Nephron (organoid): ENCODE results near the gene FOXQ1.

ENCODE experiments used
- H3K27ac Mint-ChIP-seq, 3 experiments: 2 replicates each; pipeline ENCODE4 v1.8.0; 2020; ENCODE audit warnings: mixed read lengths in 3 of 3, mild to moderate bottlenecking in 2 of 3, moderate library complexity in 1 of 3
- H3K27me3 Mint-ChIP-seq: 2 replicates; pipeline ENCODE4 v1.8.0; 2021; ENCODE audit warnings: low read depth, mild to moderate bottlenecking, moderate library complexity, mixed read lengths
- H3K36me3 Mint-ChIP-seq: 2 replicates; pipeline ENCODE4 v1.8.0; 2020; ENCODE audit warnings: low read depth, mixed read lengths
- H3K4me1 Mint-ChIP-seq: 2 replicates; pipeline ENCODE4 v1.8.0; 2020; ENCODE audit warnings: mixed read lengths
- H3K4me3 Mint-ChIP-seq, 3 experiments: 2 replicates each; pipeline ENCODE4 v1.8.0; 2020; ENCODE audit warnings: mild to moderate bottlenecking in 3 of 3, mixed read lengths in 3 of 3, moderate library complexity in 2 of 3
- H3K9me3 Mint-ChIP-seq: 2 replicates; pipeline ENCODE4 v1.8.0; 2020; ENCODE audit warnings: mixed read lengths
- CTCF ChIP-seq, 3 experiments: fragments of 200-600 bp; sonication (generic); IDR thresholded peaks; one replicate each; pipeline ENCODE4 v1.5.0; 2021; ENCODE audit warnings: antibody characterized with exemption in 3 of 3; ENCODE audit not compliant: unreplicated experiment in 3 of 3

The FOXQ1 gene

DNA sequence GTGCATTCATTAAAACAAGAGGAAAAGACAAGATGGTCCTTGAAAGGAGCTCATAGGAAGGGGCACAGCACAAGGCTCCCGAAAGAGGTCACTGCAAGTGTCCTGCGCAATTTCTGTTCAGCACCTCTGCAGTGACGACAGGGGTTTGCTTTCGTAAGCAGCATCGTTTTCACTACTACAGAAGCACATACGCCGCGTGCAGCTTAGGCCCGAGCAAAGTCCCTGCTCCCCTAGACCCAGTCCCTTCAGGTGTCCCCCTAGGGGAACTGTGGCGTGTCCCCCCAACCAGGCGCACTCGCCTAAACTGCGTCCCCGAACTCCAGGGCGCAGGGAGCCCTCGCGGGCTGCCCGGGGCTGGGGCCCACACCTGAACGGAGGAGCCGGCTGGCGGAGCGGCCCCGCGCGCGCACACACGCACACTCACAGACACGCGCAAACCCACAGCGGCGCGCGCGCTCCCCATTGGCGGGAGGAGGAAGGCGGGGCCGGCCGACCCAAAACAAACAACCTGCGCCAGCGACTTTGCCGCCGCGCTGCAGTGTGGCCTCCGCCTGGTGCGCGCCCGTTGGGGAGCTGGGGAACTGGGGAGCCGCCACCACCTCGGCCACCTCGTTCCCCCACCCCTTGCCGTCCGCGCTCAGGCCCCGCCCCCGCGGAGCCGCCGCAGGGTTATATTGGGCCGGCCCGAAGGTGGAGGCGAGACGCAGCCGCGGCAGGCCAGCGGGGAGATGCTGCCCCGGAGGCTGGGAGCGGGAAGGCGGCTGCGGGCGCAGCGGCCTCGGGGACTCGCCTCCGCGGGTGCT, at the start of gene FOXQ1:
TSS of gene FOXQ1 (plus strand) at position 699 of the 803 bp plus-strand sequence. CDS start 607 bp downstream, outside the sequence.
- Mint-ChIP-seq H3K36me3 (no peaks in the 10 kb centered on the region), H3K9me3 (no peaks in the 10 kb centered on the region), H3K27ac (peak within 1 kb of the TSS; percentile 18 to 79 (median 63)), H3K27me3 (peaks cover 92% of the 10 kb centered on the region), H3K4me3 (peak within 1 kb of the TSS; percentile 87 to 91 (median 89)), H3K4me1 (peaks cover 33% of the 10 kb centered on the region)
- no peak for TF ChIP-seq CTCF (IDR thresholded peaks at IDR 0.05; ENCODE audit: unreplicated experiment in 3 of 3)

DNA sequence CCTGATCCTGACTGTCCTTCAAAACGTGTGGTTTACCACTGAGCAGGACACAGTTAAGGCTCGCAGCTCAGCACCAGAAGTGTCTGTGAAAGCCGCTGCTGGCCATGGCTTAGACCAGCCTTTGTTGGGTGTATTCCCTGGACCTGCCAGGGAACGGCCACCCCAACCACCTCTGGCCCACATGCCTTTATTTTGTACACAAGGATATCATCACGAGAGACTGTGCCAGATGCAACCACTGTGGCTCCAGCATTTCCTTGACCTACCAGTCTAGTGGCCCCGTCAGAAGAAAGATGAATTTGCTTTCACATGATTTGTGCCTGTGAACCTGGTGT, 49.2 kb upstream of the FOXQ1 start:
- TF ChIP-seq CTCF (IDR thresholded peaks at IDR 0.05; ENCODE audit: unreplicated experiment in 3 of 3): no peak
- no peaks in the 10 kb centered on the region for H3K36me3 Mint-ChIP-seq
- H3K27me3 Mint-ChIP-seq: peaks cover 15% of the 10 kb centered on the region
- no peaks in the 10 kb centered on the region for H3K4me1 Mint-ChIP-seq
- H3K4me3 Mint-ChIP-seq: no peak overlapping the region
- H3K27ac Mint-ChIP-seq: no peak overlapping the region
- no peaks in the 10 kb centered on the region for H3K9me3 Mint-ChIP-seq

- H3K4me3 Mint-ChIP-seq: no peak overlapping the region
Observed at GRCh38 chr6:1263039-1263849, 48.7 kb upstream of the FOXQ1 start.

GRCh38 chr6:1263850-1264377, 48.0 kb upstream of the FOXQ1 start:
- H3K9me3 Mint-ChIP-seq: no peaks in the 10 kb centered on the region
- no peak for TF ChIP-seq CTCF (IDR thresholded peaks at IDR 0.05; ENCODE audit: unreplicated experiment in 3 of 3)
- H3K27ac Mint-ChIP-seq: no peak overlapping the region
- H3K4me3 Mint-ChIP-seq: no peak overlapping the region
- no peaks in the 10 kb centered on the region for H3K4me1 Mint-ChIP-seq
- peaks cover 15% of the 10 kb centered on the region for H3K27me3 Mint-ChIP-seq
- H3K36me3 Mint-ChIP-seq: no peaks in the 10 kb centered on the region

More at GRCh38 chr6:1263039-1263849, 48.7 kb upstream of the FOXQ1 start:
- no peaks in the 10 kb centered on the region for H3K36me3 Mint-ChIP-seq
- peaks cover 15% of the 10 kb centered on the region for H3K27me3 Mint-ChIP-seq
- no peaks in the 10 kb centered on the region for H3K9me3 Mint-ChIP-seq
- H3K4me1 Mint-ChIP-seq: no peaks in the 10 kb centered on the region
- no peak for TF ChIP-seq CTCF (IDR thresholded peaks at IDR 0.05; ENCODE audit: unreplicated experiment in 3 of 3)
- no peak overlapping the region for H3K27ac Mint-ChIP-seq

DNA sequence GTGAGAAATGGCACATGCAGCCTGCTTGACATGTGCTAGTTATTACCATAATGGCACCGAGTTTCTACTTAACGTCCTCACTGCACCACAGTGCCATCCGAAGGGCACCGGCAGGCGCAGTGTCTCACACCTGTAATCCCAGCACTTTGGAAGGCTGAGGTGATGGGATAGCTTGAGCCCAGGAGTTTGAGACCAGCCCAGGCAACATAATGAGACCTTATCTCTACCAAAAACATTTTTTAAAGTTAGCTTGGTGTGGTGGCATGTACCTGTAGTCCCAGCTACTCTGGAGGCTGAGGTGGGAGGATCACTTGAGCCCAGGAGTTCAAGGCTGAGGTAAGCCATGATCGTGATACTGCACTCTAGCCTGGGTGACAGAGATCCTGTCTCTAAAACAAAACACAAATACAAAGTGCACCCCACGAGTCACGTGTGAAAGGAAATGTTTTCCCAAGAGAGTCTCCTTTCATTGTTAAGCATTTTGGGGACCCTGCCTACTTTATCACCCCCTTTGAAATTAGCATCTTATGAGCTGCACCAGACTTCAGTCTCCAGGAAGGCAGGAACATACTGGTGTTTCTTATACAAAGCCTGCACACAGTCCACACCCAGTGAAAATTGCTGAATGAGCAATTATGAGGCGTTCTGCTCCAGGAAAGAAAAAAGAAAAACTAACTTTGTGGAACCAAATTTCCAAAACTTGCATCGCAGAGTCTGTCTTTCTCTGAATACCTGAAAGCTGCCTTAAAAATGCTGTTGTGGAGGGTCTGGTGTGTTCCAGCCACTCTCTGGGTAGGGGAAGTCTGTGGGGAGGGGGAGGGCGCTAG, 47.1 kb upstream of the FOXQ1 start:
- H3K4me3 Mint-ChIP-seq: no peak overlapping the region
- no peak for TF ChIP-seq CTCF (IDR thresholded peaks at IDR 0.05; ENCODE audit: unreplicated experiment in 3 of 3)
- no peaks in the 10 kb centered on the region for H3K9me3 Mint-ChIP-seq
- H3K36me3 Mint-ChIP-seq: no peaks in the 10 kb centered on the region
- peaks cover 17% of the 10 kb centered on the region for H3K27me3 Mint-ChIP-seq
- H3K4me1 Mint-ChIP-seq: no peaks in the 10 kb centered on the region
- H3K27ac Mint-ChIP-seq: no peak overlapping the region
